GM12872 (cell line): ENCODE data around the gene ZDHHC14.

ENCODE experiments used
- TF ChIP-seq, protein P1 (sequence below): IDR thresholded peaks from 3 replicates; pipeline ENCODE4 v1.5.1; 2011; ENCODE audit warnings: low read depth, mild to moderate bottlenecking, low read length, moderate library complexity; ENCODE audit not compliant: insufficient read depth

The ZDHHC14 gene

DNA sequence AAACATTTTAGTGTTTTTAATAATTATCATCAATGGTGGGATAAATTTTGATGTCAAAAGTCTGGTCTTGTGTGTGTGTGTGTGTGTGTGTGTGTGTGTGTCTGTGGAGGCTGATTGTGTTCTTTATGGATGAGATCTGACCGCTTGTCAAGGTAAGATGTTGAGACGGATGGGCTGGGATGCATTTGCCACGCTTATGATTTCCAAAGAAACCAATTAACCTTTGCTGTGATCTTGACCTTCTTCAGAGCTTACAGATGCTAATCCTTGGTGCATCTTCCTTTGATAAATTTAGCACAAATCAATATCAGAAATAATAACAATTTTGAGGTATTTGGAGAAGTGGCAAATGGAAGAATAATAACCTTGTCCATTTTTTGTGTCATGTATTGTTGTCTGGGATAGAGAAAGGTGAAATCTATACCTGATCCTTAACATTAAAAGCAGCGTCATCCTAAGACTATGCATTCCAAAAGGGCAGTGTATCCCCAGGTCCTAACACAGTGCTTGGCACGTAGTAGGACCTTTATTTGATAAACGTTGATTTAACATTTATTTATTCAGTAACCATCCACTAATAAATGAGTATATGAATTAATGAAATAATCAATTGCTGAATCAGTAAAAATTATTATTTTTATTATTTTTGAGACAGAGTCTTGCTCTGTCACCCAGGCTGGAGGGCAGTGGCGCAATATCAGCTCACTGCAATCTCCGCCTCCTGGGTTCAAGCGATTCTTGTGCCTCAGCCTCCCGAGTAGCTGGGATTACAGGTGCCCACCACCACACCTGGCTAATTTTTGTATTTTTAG lies 70.1 kb downstream of the ZDHHC14 start:
- TF ChIP-seq, protein P1, sequence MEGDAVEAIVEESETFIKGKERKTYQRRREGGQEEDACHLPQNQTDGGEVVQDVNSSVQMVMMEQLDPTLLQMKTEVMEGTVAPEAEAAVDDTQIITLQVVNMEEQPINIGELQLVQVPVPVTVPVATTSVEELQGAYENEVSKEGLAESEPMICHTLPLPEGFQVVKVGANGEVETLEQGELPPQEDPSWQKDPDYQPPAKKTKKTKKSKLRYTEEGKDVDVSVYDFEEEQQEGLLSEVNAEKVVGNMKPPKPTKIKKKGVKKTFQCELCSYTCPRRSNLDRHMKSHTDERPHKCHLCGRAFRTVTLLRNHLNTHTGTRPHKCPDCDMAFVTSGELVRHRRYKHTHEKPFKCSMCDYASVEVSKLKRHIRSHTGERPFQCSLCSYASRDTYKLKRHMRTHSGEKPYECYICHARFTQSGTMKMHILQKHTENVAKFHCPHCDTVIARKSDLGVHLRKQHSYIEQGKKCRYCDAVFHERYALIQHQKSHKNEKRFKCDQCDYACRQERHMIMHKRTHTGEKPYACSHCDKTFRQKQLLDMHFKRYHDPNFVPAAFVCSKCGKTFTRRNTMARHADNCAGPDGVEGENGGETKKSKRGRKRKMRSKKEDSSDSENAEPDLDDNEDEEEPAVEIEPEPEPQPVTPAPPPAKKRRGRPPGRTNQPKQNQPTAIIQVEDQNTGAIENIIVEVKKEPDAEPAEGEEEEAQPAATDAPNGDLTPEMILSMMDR = no peak

DNA sequence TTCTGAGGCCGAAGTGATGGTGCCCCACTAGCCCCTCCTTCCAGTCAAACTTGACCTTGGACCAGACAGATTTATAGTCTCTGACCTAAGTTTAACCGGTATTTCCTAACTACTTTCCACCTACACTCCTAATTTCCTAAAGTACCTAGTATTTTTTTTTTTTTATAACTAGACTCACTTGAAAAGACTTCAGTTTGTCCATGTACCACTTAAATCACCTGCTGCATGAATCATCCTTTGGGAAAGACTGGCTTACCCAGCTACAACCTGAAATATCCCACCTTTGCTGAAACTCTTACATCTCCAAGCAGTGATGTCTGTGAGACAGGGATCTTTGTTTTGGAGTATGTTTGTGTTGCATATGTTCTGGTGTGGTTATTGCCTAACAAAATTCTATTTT lies 71.1 kb downstream of the ZDHHC14 start:
- TF ChIP-seq, protein P1 = no peak

DNA sequence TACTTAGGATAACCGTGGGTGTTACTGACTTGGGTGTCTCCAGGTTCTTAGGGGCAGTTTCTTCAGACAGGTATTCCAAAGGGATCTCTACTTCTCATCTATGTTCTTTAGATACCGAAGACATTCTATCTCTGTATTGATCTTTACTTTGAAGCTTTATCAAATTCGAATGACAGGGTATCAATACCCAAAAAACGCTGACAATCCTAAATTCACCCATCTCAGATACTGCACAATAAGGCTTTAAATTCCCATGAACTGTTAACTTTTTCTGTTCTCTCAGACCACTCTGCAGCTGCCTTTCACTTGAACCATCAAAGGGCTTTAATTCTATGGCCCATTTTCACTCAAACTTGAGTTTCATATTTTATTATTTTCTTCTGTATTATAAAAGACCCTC lies 72.1 kb downstream of the ZDHHC14 start:
- TF ChIP-seq, protein P1 = no peak

DNA sequence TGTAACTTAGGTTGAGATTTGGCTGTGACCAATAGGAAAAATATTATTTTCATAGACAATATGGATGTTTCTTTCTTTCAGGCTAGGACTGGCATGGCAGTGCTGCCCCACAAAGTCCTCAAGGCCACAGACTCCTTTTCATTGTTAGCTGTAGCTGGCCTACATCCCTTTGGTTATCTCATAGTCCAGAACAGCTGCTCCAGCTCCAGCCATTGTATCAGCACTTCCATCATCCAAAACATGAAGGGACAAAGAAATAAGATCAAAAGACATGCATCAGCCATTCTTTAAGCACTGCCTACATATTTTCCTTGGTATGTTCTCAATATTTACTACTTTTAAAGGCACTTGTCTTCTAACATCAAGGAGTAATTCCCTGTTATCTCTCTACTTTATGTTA lies 73.0 kb downstream of the ZDHHC14 start:
- TF ChIP-seq, protein P1 = no peak

DNA sequence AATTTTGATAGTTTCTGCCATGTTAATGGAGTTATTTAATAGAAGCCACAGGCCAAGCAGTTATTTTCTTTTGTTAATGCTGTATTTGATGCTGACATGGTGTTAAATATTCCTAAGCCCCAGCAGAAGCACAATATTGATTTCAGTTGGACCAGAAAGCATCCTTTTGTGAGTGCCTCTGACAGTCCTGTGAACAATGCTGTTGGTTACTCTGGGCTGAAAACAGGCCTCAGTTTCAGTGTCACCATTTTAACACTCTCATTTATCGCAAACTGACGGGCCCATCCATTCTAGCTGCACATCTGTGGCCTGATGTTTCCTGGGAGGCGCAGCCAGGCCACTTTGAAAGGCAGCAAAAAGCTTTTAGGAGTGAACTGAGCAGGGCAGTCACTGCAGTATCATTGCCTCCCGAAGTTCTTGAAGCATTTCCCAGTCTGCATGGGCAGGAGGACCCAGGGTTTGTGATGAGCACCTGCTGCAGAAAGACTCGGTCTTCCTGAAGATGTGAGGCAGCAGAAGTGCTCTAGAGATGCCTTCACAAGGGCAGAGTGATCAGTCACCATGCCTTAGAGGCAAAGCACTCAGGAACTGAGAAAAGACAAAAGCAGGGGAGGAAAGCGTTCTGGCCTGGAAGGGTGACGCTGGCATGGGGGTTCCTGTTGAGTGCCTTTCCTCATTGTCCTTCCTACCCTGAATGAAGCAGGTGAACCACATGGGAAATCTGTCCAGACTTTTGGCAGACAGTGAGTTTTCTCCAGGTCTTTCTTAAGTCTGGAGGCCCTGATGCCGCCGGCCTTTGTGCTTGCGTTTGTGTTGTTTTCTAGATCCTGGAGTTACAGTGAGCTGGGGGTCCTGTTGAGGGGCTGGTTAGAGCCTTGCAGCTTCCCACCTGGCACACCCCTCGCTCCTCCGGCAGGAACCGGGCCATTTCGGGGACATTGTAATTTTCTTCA lies 74.0 kb downstream of the ZDHHC14 start:
- TF ChIP-seq, protein P1 = no peak

DNA sequence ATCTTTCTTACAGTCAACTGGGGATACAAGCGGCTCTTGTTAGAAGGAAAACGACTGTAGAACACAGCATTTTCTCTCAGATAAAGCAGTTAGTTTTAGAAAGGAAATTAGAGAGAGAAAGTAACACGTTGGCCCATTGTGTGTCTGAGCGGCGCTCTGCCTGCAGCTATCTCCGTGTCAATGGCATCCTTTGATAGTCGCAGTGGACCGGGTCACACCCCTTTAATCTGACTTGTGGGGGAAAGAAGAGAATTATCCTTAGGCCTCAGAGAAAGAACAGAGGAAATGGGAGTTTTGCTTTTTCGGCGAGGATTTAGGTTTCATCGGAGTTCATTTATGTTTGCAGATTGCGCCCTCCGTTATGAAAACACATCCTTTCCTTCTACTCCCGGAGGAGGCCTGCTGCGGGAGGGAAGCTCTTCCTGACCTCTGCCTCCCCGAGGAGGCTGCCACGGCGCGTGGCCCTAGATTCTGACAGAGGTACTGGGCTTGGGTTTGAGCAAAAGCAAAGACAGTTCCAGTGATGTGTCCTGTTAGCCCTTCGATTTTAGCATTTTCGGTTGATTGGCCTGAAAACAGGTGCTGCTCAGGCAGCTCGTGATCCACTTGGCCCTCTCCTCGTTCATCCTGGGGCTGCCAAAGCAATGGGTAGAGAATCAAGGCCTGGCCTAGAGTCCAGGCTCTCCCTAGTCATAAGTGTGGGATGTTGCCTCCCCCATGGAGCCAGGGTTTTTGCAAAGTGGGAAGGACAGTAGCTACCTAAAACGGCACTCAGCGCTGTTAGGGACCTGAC lies 74.9 kb downstream of the ZDHHC14 start:
- TF ChIP-seq, protein P1 = no peak

DNA sequence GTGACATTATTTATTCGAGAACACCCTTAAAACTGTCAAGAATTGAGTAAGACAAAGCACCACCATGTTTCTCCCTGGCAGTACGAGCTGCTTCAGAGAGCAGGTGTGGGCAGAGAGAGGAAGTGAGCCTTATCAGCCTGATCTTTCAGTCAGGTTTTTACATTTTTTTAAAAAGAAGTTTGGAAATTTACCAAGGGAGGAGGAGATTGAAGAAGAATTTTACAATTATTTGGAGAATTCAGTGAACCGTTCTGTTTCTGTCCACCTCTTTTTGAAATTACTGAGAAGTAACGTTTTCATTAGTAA lies 75.5 kb downstream of the ZDHHC14 start:
- TF ChIP-seq, protein P1 = no peak
